GM13977 (cell line): Measurements from ENCODE around the gene ENTPD6.
"Not testable (repeated sequence)": the region's sequence is repeated elsewhere in the genome, so short reads cannot be mapped to it uniquely, and the experiment has no call there.

ENCODE experiments used
- DNase-seq: peaks from one replicate; pipeline ENCODE4 v3.0.0; 2012; ENCODE audit warnings: low spot score
- CTCF ChIP-seq: IDR thresholded peaks from 2 replicates; pipeline ENCODE4 v1.5.1; 2012; ENCODE audit warnings: mild to moderate bottlenecking, control low read depth; ENCODE audit not compliant: insufficient read depth; ENCODE audit errors: extremely low read depth, missing control alignments
- in situ Hi-C: fragments of 300-500 bp; cut with MboI; formaldehyde crosslinking; loops from one replicate; pipeline ENCODE4 v1.12.0; 2022; ENCODE audit warnings: low sequenced_read_pairs, low pct_unique_long_range_greater_than_20kb, mixed read lengths, inconsistent platforms; ENCODE audit not compliant: unreplicated experiment

The ENTPD6 gene

GRCh38 chr20:25176184-25176583, 19.3 kb upstream of the ENTPD6 start:
- no peak for DNase-seq
- in situ Hi-C loops = loop anchor here (25.0 kb wide), 1 partner anchor 189 kb away; the partner anchor contains the start of gene APMAP
- no peak for TF ChIP-seq CTCF

- no peak for DNase-seq
- in situ Hi-C loops = loop anchor here (25.0 kb wide), 1 partner anchor 191 kb away; the partner anchor contains the start of gene APMAP
Observed at GRCh38 chr20:25177890-25178321, 17.6 kb upstream of the ENTPD6 start.

GRCh38 chr20:25178563-25179438, 16.7 kb upstream of the ENTPD6 start:
- in situ Hi-C loops = loop anchor here (25.0 kb wide), 1 partner anchor 192 kb away; the partner anchor contains the start of gene APMAP
- peak; percentile 67 for DNase-seq
- peak; percentile 81 for TF ChIP-seq CTCF

More at GRCh38 chr20:25177890-25178321, 17.6 kb upstream of the ENTPD6 start:
- no peak for TF ChIP-seq CTCF

GRCh38 chr20:25179439-25180089, 15.9 kb upstream of the ENTPD6 start:
- no peak for DNase-seq
- TF ChIP-seq CTCF = no peak
- in situ Hi-C loops = loop anchor here (25.0 kb wide), 1 partner anchor 192 kb away; the partner anchor contains the start of gene APMAP

- in situ Hi-C loops = loop anchor here (25.0 kb wide), 1 partner anchor 197 kb away; the partner anchor contains the start of gene APMAP
- not testable (repeated sequence) for DNase-seq
Observed at GRCh38 chr20:25184391-25184790, 11.1 kb upstream of the ENTPD6 start.

- in situ Hi-C loops = loop anchor here (25.0 kb wide), 1 partner anchor 200 kb away; the partner anchor contains the start of gene APMAP
- TF ChIP-seq CTCF = no peak
- DNase-seq = no peak
Observed at GRCh38 chr20:25187220-25187619, 8.3 kb upstream of the ENTPD6 start.
